Naive thymus-derived CD4-positive, alpha-beta T cell (primary cell): Measurements from ENCODE around the gene MICAL2. TPM values are rescaled to one million over a fixed set of nuclear protein-coding genes. Genes with fewer than 3 reads are reported as not detected.

Experiments used
- ATAC-seq: fragments of 150-1000 bp; cut with Tn5 transposase; 2 replicates; pipeline ENCODE4 v1.10.0; 2021; ENCODE audit warnings: mild to moderate bottlenecking, moderate library complexity
- CTCF ChIA-PET: fragments of 350-600 bp; sonication (Branson Sonifier 250); formaldehyde crosslinking; loops from one replicate; lab custom pipeline; 2021; ENCODE audit warnings: antibody characterized with exemption; lab: Charles Lee
- POLR2A ChIA-PET: fragments of 350-600 bp; sonication (Branson Sonifier 250); formaldehyde crosslinking; loops from one replicate; lab custom pipeline; 2021; ENCODE audit warnings: antibody characterized with exemption, inconsistent platforms; lab: Charles Lee
- DNase-seq, 9 donors: peaks; one replicate each; pipeline versions ENCODE4 v3.0.0 to v3.0.0-alpha.2; 2020 to 2022; ENCODE audit warnings: mixed read lengths in 1 of 9
- H3K27ac ChIP-seq: one replicate; pipeline ENCODE4 v1.7.0; 2013; ENCODE audit warnings: mild to moderate bottlenecking, low read depth, low read length, moderate library complexity
- H3K27me3 ChIP-seq, 2 donors: one replicate each; pipeline ENCODE4 v1.7.0; 2013; ENCODE audit warnings: low read length in 2 of 2, mild to moderate bottlenecking in 2 of 2, moderate library complexity in 2 of 2; ENCODE audit not compliant: control insufficient read depth in 2 of 2, insufficient read depth in 2 of 2
- H3K36me3 ChIP-seq, 3 experiments: 1 replicate in 2 of 3; 2 replicates in 1 of 3; pipeline ENCODE4 v1.7.0; 2013; ENCODE audit warnings: low read length in 3 of 3, mild to moderate bottlenecking in 3 of 3, moderate library complexity in 1 of 3; ENCODE audit not compliant: insufficient read depth in 3 of 3, control insufficient read depth in 2 of 3
- H3K4me1 ChIP-seq, 2 donors: one replicate each; pipeline ENCODE4 v1.7.0; 2013; ENCODE audit warnings: low read length in 2 of 2, mild to moderate bottlenecking in 2 of 2, moderate library complexity in 1 of 2; ENCODE audit not compliant: control insufficient read depth in 2 of 2, insufficient read depth in 2 of 2
- H3K4me3 ChIP-seq: 2 replicates; pipeline ENCODE4 v1.7.0; 2013; ENCODE audit warnings: mild to moderate bottlenecking, low read length
- H3K9me3 ChIP-seq, 3 experiments: 1 replicate in 2 of 3; 2 replicates in 1 of 3; pipeline ENCODE4 v1.7.0; 2013; ENCODE audit warnings: low read length in 3 of 3; ENCODE audit not compliant: control insufficient read depth in 2 of 3
- H3K27ac Mint-ChIP-seq, 9 donors: one replicate each; pipeline ENCODE4 v1.8.0; 2020 to 2022; ENCODE audit warnings: mixed read lengths in 9 of 9, mild to moderate bottlenecking in 8 of 9, moderate library complexity in 5 of 9, inconsistent platforms in 2 of 9
- H3K27me3 Mint-ChIP-seq, 5 donors: one replicate each; pipeline ENCODE4 v1.8.0; 2021 to 2022; ENCODE audit warnings: mixed read lengths in 5 of 5, mild to moderate bottlenecking in 1 of 5
- H3K36me3 Mint-ChIP-seq, 5 donors: one replicate each; pipeline ENCODE4 v1.8.0; 2020 to 2022; ENCODE audit warnings: mixed read lengths in 5 of 5, mild to moderate bottlenecking in 3 of 5, inconsistent platforms in 1 of 5
- H3K4me1 Mint-ChIP-seq, 7 donors: one replicate each; pipeline ENCODE4 v1.8.0; 2020 to 2022; ENCODE audit warnings: mixed read lengths in 7 of 7, mild to moderate bottlenecking in 3 of 7, inconsistent platforms in 1 of 7
- H3K4me3 Mint-ChIP-seq, 10 donors: one replicate each; pipeline ENCODE4 v1.8.0; 2020 to 2022; ENCODE audit warnings: mild to moderate bottlenecking in 10 of 10, mixed read lengths in 10 of 10, moderate library complexity in 6 of 10, inconsistent platforms in 2 of 10
- H3K9me3 Mint-ChIP-seq, 11 donors: one replicate each; pipeline ENCODE4 v1.8.0; 2020 to 2022; ENCODE audit warnings: mixed read lengths in 11 of 11, mild to moderate bottlenecking in 4 of 11, inconsistent platforms in 1 of 11, moderate library complexity in 1 of 11
- intact Hi-C, 2 donors: fragments of 100-400 bp; cut with micrococcal nuclease; formaldehyde crosslinking; loops; one replicate each; pipeline ENCODE4 v1.15.1; 2023
- polyA plus RNA-seq, 2 donors: library from polyadenylated mRNA; unstranded; fragments of 300-500 nt; fragmentation: Illumina TruSeq; gene quantifications; one replicate each; pipeline ENCODE4 v1.2.3, GENCODE V29; 2021
- total RNA-seq, 6 experiments: library from RNA in 5 of 6; stranded (reverse) in 5 of 6; gene quantifications; 1 replicate in 5 of 6; 2 replicates in 1 of 6; pipeline ENCODE4 v1.2.3 and lab custom pipeline; 2021 to 2026

MICAL2 gene
- total and polyA plus RNA-seq, 7 experiments from 2014 or later = 1.1 to 112 (median 7.6) TPM

- Mint-ChIP-seq H3K27ac (peak overlapping the region; percentile 27 to 95 (median 77)), H3K27me3 (no peaks in the 10 kb centered on the region), H3K4me3 (peak overlapping the region in 8 of 10 donors; percentile 21 to 80 (median 68)), H3K9me3 (no peaks in the 10 kb centered on the region), H3K4me1 (peaks cover 17 to 37% (median 20%) of the 10 kb centered on the region in 7 donors), H3K36me3 (peaks cover 0 to 36% (median 2%) of the 10 kb centered on the region in 5 donors)
- H3K36me3 ChIP-seq = no peaks in the 10 kb centered on the region
- peaks cover 9 to 10% of the 10 kb centered on the region in 2 donors for H3K4me1 ChIP-seq
- H3K4me3 ChIP-seq = no peak overlapping the region
- peak; percentile 15 for ATAC-seq
- H3K9me3 ChIP-seq = no peaks in the 10 kb centered on the region
- CTCF ChIA-PET = interaction anchor here (0.6 to 5.5 kb wide), 24 partner anchors 8 to 189 kb away, joined by 3 to 67 read pairs (median 4); no protein-coding TSS in a partner anchor
- intact Hi-C loops = loop anchor here in 1 of 2 donors (1.0 to 2.0 kb wide), 2 partner anchors 39 to 119 kb away; no protein-coding TSS in a partner anchor
- no peaks in the 10 kb centered on the region for H3K27me3 ChIP-seq
- H3K27ac ChIP-seq = no peak overlapping the region
- POLR2A ChIA-PET = interaction anchor here (0.9 to 1.7 kb wide), 2 partner anchors 11 to 150 kb away, joined by 3 to 9 read pairs; no protein-coding TSS in a partner anchor
- no peak for DNase-seq
Measured at GRCh38 chr11:12235553-12235946, 125.2 kb downstream of the MICAL2 start.

DNA sequence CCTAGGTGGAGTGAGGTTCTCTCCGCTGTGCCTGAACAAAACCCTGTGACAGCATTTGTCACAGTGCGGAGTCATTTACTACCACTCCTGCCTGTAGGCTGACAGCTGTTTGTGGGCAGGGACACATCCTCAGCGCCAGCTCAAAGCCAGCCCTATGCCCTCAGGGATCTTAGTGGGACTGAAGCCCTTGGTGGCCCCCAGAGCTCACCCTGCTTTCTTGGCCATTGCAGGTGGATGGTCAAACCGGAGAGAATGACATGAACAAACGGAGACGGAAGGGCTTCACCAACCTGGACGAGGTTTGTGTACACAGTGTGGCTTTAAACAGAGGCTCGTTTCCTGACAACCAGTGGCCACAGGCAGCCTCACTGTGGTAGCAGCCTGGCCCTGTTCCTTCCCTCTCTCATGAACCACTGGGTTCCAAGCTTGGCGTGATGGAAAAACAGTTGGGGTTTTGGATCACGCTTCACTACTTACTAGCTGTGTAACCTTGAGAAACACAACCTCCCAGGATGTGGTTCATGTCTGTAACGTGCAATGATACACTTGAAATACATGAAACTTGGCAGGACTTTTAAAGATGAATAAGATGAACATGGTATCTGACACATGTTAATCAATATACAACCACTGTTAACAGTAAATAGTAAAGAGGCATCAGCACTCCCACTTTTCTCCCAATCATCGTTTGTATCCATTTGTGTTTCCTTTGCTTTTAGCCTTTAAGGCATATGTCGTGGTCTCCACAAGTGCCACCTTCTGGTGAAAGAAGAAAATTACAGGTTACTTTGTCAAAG, 125.8 kb downstream of the MICAL2 start:
- Mint-ChIP-seq H3K4me3 (peak overlapping the region; percentile 17 to 81 (median 68)), H3K36me3 (peaks cover 0 to 32% (median 0%) of the 10 kb centered on the region in 5 donors), H3K9me3 (no peaks in the 10 kb centered on the region), H3K27me3 (no peaks in the 10 kb centered on the region), H3K4me1 (peaks cover 18 to 41% (median 23%) of the 10 kb centered on the region in 7 donors), H3K27ac (peak overlapping the region; percentile 27 to 95 (median 77))
- peaks cover 9 to 10% of the 10 kb centered on the region in 2 donors for H3K4me1 ChIP-seq
- no peaks in the 10 kb centered on the region for H3K9me3 ChIP-seq
- CTCF ChIA-PET = interaction anchor here (0.6 to 5.5 kb wide), 25 partner anchors 9 to 190 kb away, joined by 3 to 67 read pairs (median 4); no protein-coding TSS in a partner anchor
- intact Hi-C loops = loop anchor here (1.0 to 2.0 kb wide), 8 partner anchors 12 to 189 kb away; partner anchors contain the start of gene MICAL2 (in 1 of the 2)
- ATAC-seq (peak; percentile 79), DNase-seq (peak in 8 of 9 donors; percentile 33 to 78 (median 72))
- POLR2A ChIA-PET = interaction anchor here (0.9 to 1.7 kb wide), 4 partner anchors 11 to 150 kb away, joined by 3 to 9 read pairs (median 3); no protein-coding TSS in a partner anchor
- no peaks in the 10 kb centered on the region for H3K27me3 ChIP-seq
- H3K36me3 ChIP-seq = no peaks in the 10 kb centered on the region
- H3K4me3 ChIP-seq = no peak overlapping the region
- no peak overlapping the region for H3K27ac ChIP-seq

- no peaks in the 10 kb centered on the region for H3K9me3 ChIP-seq
- intact Hi-C loops = loop anchor here (1.0 kb wide), 7 partner anchors 12 to 189 kb away; partner anchors contain the start of gene MICAL2 (in 1 of the 2)
- H3K27me3 ChIP-seq = no peaks in the 10 kb centered on the region
- H3K27me3 Mint-ChIP-seq = no peaks in the 10 kb centered on the region
- CTCF ChIA-PET = interaction anchor here (0.8 to 5.5 kb wide), 20 partner anchors 9 to 191 kb away, joined by 3 to 67 read pairs (median 4); no protein-coding TSS in a partner anchor
- no peaks in the 10 kb centered on the region for H3K9me3 Mint-ChIP-seq
- no peak overlapping the region for H3K4me3 ChIP-seq
- H3K4me3 Mint-ChIP-seq = peak overlapping the region in 9 of 10 donors; percentile 17 to 81 (median 70)
- POLR2A ChIA-PET = interaction anchor here (0.6 to 1.7 kb wide), 4 partner anchors 12 to 1517 kb away, joined by 3 to 9 read pairs (median 4); no protein-coding TSS in a partner anchor
- H3K4me1 ChIP-seq = peaks cover 10 to 14% of the 10 kb centered on the region in 2 donors
- peaks cover 0 to 31% (median 0%) of the 10 kb centered on the region in 5 donors for H3K36me3 Mint-ChIP-seq
- no peak overlapping the region for H3K27ac ChIP-seq
- no peaks in the 10 kb centered on the region for H3K36me3 ChIP-seq
- DNase-seq (no peak), ATAC-seq (no peak)
- H3K4me1 Mint-ChIP-seq = peaks cover 21 to 47% (median 29%) of the 10 kb centered on the region in 7 donors
- peak overlapping the region in 6 of 9 donors; percentile 27 to 95 (median 84) for H3K27ac Mint-ChIP-seq
Measured at GRCh38 chr11:12236744-12237101, 126.3 kb downstream of the MICAL2 start.

DNA sequence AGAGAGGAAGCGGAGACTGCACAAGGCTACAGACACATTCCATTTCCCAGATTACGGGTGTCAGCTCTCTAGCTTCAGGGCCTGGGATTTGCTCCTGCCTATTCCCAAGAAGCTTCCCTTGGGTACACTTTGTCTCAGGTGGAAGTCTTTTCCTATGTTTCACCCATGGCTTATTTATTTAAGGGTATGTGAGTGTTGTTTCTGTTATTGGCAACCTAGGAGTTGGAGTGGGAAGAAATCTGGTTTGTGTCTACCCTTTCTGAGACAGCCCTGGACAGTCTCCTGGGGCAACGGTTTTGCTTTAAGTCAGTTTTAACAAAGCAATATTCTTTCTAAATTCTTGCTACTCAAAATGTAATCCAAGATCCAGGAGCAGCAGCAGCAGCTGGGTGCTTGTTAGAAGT, 127.0 kb downstream of the MICAL2 start:
- no peak overlapping the region for H3K27ac ChIP-seq
- H3K4me1 Mint-ChIP-seq = peaks cover 22 to 50% (median 35%) of the 10 kb centered on the region in 7 donors
- intact Hi-C loops = no loop called here
- ChIA-PET CTCF (interaction anchor here (0.7 to 5.5 kb wide), 11 partner anchors 8 to 191 kb away, joined by 3 to 67 read pairs (median 3); no protein-coding TSS in a partner anchor), POLR2A (interaction anchor here (0.6 to 1.7 kb wide), 2 partner anchors 12 to 1518 kb away, joined by 4 to 9 read pairs; no protein-coding TSS in a partner anchor)
- no peaks in the 10 kb centered on the region for H3K27me3 Mint-ChIP-seq
- ATAC-seq (no peak), DNase-seq (no peak)
- H3K9me3 ChIP-seq = no peaks in the 10 kb centered on the region
- H3K27me3 ChIP-seq = no peaks in the 10 kb centered on the region
- H3K27ac Mint-ChIP-seq = peak overlapping the region in 2 of 9 donors; percentile 74 to 77
- H3K36me3 Mint-ChIP-seq = peaks cover 0 to 27% (median 0%) of the 10 kb centered on the region in 5 donors
- no peaks in the 10 kb centered on the region for H3K36me3 ChIP-seq
- H3K9me3 Mint-ChIP-seq = no peaks in the 10 kb centered on the region
- no peak overlapping the region for H3K4me3 Mint-ChIP-seq
- peaks cover 10 to 21% of the 10 kb centered on the region in 2 donors for H3K4me1 ChIP-seq
- no peak overlapping the region for H3K4me3 ChIP-seq

- ChIA-PET CTCF (interaction anchor here (0.8 to 5.5 kb wide), 3 partner anchors 39 to 192 kb away, joined by 3 to 67 read pairs (median 18); no protein-coding TSS in a partner anchor), POLR2A (interaction anchor here (1.2 kb wide), 1 partner anchor 47 kb away, joined by 3 read pairs; no protein-coding TSS in a partner anchor)
- no peaks in the 10 kb centered on the region for H3K9me3 Mint-ChIP-seq
- no peak overlapping the region for H3K4me3 ChIP-seq
- H3K36me3 ChIP-seq = no peaks in the 10 kb centered on the region
- no peaks in the 10 kb centered on the region for H3K9me3 ChIP-seq
- H3K27me3 Mint-ChIP-seq = no peaks in the 10 kb centered on the region
- peaks cover 28 to 57% (median 46%) of the 10 kb centered on the region in 7 donors for H3K4me1 Mint-ChIP-seq
- H3K27ac ChIP-seq = no peak overlapping the region
- H3K27me3 ChIP-seq = no peaks in the 10 kb centered on the region
- no peak overlapping the region for H3K4me3 Mint-ChIP-seq
- ATAC-seq (no peak), DNase-seq (no peak)
- intact Hi-C loops = no loop called here
- H3K4me1 ChIP-seq = peaks cover 10 to 27% of the 10 kb centered on the region in 2 donors
- peaks cover 0 to 23% (median 0%) of the 10 kb centered on the region in 5 donors for H3K36me3 Mint-ChIP-seq
- H3K27ac Mint-ChIP-seq = peak overlapping the region in 2 of 9 donors; percentile 29 to 76
Measured at GRCh38 chr11:12238420-12238819, 128.0 kb downstream of the MICAL2 start.

DNA sequence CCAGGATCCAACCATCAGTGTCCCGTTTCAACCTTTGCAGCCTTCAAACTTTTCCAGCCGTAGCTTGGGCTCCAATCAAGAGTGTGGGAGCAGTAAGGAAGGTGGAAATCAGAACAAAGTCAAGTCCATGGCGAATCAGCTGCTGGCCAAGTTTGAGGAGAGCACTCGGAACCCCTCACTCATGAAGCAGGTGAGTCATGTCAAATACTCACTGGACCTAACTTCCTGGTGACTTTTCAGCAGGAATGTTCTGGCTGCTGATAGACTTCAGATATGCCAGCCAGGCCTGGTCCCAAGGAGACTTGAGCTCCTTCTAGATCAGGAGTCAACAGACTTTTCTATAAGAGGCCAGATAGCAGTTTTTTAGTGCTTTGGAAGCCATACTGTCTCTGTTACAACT, 129.0 kb downstream of the MICAL2 start:
- ChIA-PET POLR2A (interaction anchor here (0.8 to 1.2 kb wide), 2 partner anchors 48 to 149 kb away, joined by 3 read pairs; no protein-coding TSS in a partner anchor), CTCF (interaction anchor here (1.3 to 5.5 kb wide), 3 partner anchors 12 to 193 kb away, joined by 3 to 67 read pairs (median 4); no protein-coding TSS in a partner anchor)
- Histone ChIP-seq H3K27me3 (no peaks in the 10 kb centered on the region), H3K27ac (no peak overlapping the region), H3K4me3 (no peak overlapping the region), H3K9me3 (no peaks in the 10 kb centered on the region), H3K36me3 (no peaks in the 10 kb centered on the region), H3K4me1 (peaks cover 10 to 27% of the 10 kb centered on the region in 2 donors)
- peaks cover 0 to 21% (median 0%) of the 10 kb centered on the region in 5 donors for H3K36me3 Mint-ChIP-seq
- DNase-seq = no peak
- no peak overlapping the region for H3K27ac Mint-ChIP-seq
- H3K4me1 Mint-ChIP-seq = peaks cover 28 to 53% (median 51%) of the 10 kb centered on the region in 7 donors
- intact Hi-C loops = no loop called here
- ATAC-seq = no peak
- H3K4me3 Mint-ChIP-seq = no peak overlapping the region
- no peaks in the 10 kb centered on the region for H3K9me3 Mint-ChIP-seq
- H3K27me3 Mint-ChIP-seq = no peaks in the 10 kb centered on the region
